OCI-LY7 (cell line): ENCODE data around the gene ADO. TPM values are rescaled to one million over a fixed set of nuclear protein-coding genes. Genes with fewer than 3 reads are reported as not detected.

ENCODE experiments used
- BruUV-seq: library from RNA; stranded (reverse); fragments of 400-500 nt; replicated peaks from 2 replicates; lab custom pipeline; 2021; lab: Mats Ljungman, UMichigan
- CTCF ChIA-PET: fragments of 300-600 bp; sonication (Branson Sonifier 250); formaldehyde crosslinking; loops from one replicate; lab custom pipeline; 2022; ENCODE audit warnings: antibody characterized with exemption; ENCODE audit not compliant: unreplicated experiment; lab: Charles Lee
- POLR2A ChIA-PET: fragments of 300-600 bp; sonication (Branson Sonifier 250); formaldehyde crosslinking; loops from one replicate; lab custom pipeline; 2022; ENCODE audit warnings: antibody characterized with exemption; lab: Charles Lee
- DNase-seq: peaks from one replicate; pipeline ENCODE4 v3.0.0-alpha.2; 2015; ENCODE audit warnings: low spot score
- H2AFZ ChIP-seq: fragments of 200-600 bp; sonication (generic), shearing (Covaris generic); 2 replicates; pipeline ENCODE4 v1.6.1; 2014; ENCODE audit warnings: mild to moderate bottlenecking, antibody characterized with exemption, low read length, moderate library complexity
- H3K27ac ChIP-seq: fragments of 200-600 bp; sonication (generic); 2 replicates; pipeline ENCODE4 v1.5.1; 2014; ENCODE audit warnings: mixed run types, low read depth, mild to moderate bottlenecking, moderate library complexity, low read length, inconsistent platforms; ENCODE audit not compliant: poor library complexity, severe bottlenecking
- H3K36me3 ChIP-seq: fragments of 200-600 bp; sonication (generic); 2 replicates; pipeline ENCODE4 v1.6.1; 2014; ENCODE audit warnings: mild to moderate bottlenecking, antibody characterized with exemption, low read length, moderate library complexity, mixed read lengths; ENCODE audit not compliant: insufficient read depth
- H3K4me1 ChIP-seq: fragments of 200-600 bp; sonication (generic); 2 replicates; pipeline ENCODE4 v1.5.1; 2014; ENCODE audit warnings: mild to moderate bottlenecking, low read length; ENCODE audit not compliant: insufficient read depth, poor library complexity, severe bottlenecking
- H3K4me2 ChIP-seq: fragments of 200-600 bp; sonication (generic); 2 replicates; pipeline ENCODE4 v1.6.1; 2014; ENCODE audit warnings: mild to moderate bottlenecking, low read length
- H3K4me3 ChIP-seq: fragments of 200-600 bp; sonication (generic); 2 replicates; pipeline ENCODE4 v1.5.1; 2014; ENCODE audit warnings: mild to moderate bottlenecking, low read depth, low read length; ENCODE audit not compliant: poor library complexity, severe bottlenecking
- H3K79me2 ChIP-seq: fragments of 200-600 bp; sonication (generic); 2 replicates; pipeline ENCODE4 v1.6.1; 2016; ENCODE audit warnings: low read depth, mild to moderate bottlenecking, low read length, moderate library complexity, mixed read lengths; ENCODE audit not compliant: insufficient read depth
- H3K9me2 ChIP-seq: fragments of 200-600 bp; sonication (generic); 2 replicates; pipeline ENCODE4 v1.6.1; 2016; ENCODE audit warnings: mild to moderate bottlenecking, low read length, mixed read lengths; ENCODE audit not compliant: insufficient read depth
- H3K9me3 ChIP-seq: fragments of 200-600 bp; sonication (generic); 2 replicates; pipeline ENCODE4 v1.6.1; 2014; ENCODE audit warnings: mild to moderate bottlenecking, mixed run types, low read length, mixed read lengths
- H4K20me1 ChIP-seq: fragments of 200-600 bp; sonication (generic); 2 replicates; pipeline ENCODE4 v1.6.1; 2014; ENCODE audit warnings: mild to moderate bottlenecking, antibody characterized with exemption, low read length, moderate library complexity, mixed read lengths; ENCODE audit not compliant: insufficient read depth
- CTCF ChIP-seq: fragments of 200-600 bp; sonication (generic); conservative IDR thresholded peaks from 2 replicates; pipeline ENCODE4 v1.5.1; 2014; ENCODE audit warnings: mild to moderate bottlenecking, antibody characterized with exemption, low read length, moderate library complexity, mixed read lengths
- EZH2phosphoT487 ChIP-seq: fragments of 200-600 bp; sonication (generic); IDR thresholded peaks from 2 replicates; pipeline ENCODE4 v1.6.1; 2018; ENCODE audit warnings: low read depth, borderline replicate concordance, mild to moderate bottlenecking, mixed run types, antibody characterized with exemption, low read length, moderate library complexity, mixed read lengths
- intact Hi-C: fragments of 100-400 bp; cut with micrococcal nuclease; formaldehyde crosslinking; loops from one replicate; pipeline ENCODE4 v1.10.0; 2022; ENCODE audit not compliant: unreplicated experiment
- total RNA-seq, 2 experiments: library from RNA; depleted of rRNA in 1 of 2; stranded (reverse); fragments of >200 nt in 1 of 2; shearing (Covaris generic) in 1 of 2; gene quantifications; 2 replicates each; pipeline ENCODE4 v1.2.3, GENCODE V29; 2014 to 2022

Gene ADO
- total RNA-seq, 2 experiments from 2014 or later, result 30.3 to 43.1 TPM

GRCh38 chr10:62803724-62804355 is 680 bp upstream of the ADO start:
- H3K27ac ChIP-seq, result peak overlapping the region; percentile 66
- peaks cover 35% of the 10 kb centered on the region for H3K36me3 ChIP-seq
- H3K79me2 ChIP-seq, result peaks cover 40% of the 10 kb centered on the region
- no peaks in the 10 kb centered on the region for H3K9me3 ChIP-seq
- TSS peak; percentile 81 for BruUV-seq
- no peaks in the 10 kb centered on the region for H3K9me2 ChIP-seq
- H4K20me1 ChIP-seq, result peaks cover 29% of the 10 kb centered on the region
- peak overlapping the region; percentile 73 for H3K4me2 ChIP-seq
- ChIA-PET POLR2A (interaction anchor here (0.8 to 6.9 kb wide), 16 partner anchors 9 to 841 kb away, joined by 3 to 54 read pairs (median 3); partner anchors contain the start of genes EGR2 and NRBF2), CTCF (interaction anchor here (0.6 to 1.1 kb wide), 3 partner anchors 12 to 167 kb away, joined by 3 to 5 read pairs (median 3); partner anchors contain the start of gene EGR2)
- peak overlapping the region; percentile 61 for H2AFZ ChIP-seq
- TF ChIP-seq EZH2phosphoT487, result no peak
- no peak for TF ChIP-seq CTCF
- peaks cover 39% of the 10 kb centered on the region for H3K4me1 ChIP-seq
- DNase-seq, result no peak
- intact Hi-C loops, result loop anchor here (1.0 to 10.0 kb wide), 3 partner anchors 151 to 461 kb away; no protein-coding TSS in a partner anchor
- peak overlapping the region; percentile 88 for H3K4me3 ChIP-seq

- Histone ChIP-seq H3K36me3 (peaks cover 49% of the 10 kb centered on the region), H3K27ac (peak overlapping the region; percentile 66), H3K4me1 (peaks cover 39% of the 10 kb centered on the region), H4K20me1 (peaks cover 32% of the 10 kb centered on the region), H3K4me3 (peak overlapping the region; percentile 88), H3K9me2 (no peaks in the 10 kb centered on the region), H2AFZ (peak overlapping the region; percentile 61; the same call in 1 of the 2 replicates), H3K9me3 (no peaks in the 10 kb centered on the region), H3K79me2 (peaks cover 50% of the 10 kb centered on the region), H3K4me2 (peak overlapping the region; percentile 73)
- no peak for TF ChIP-seq EZH2phosphoT487
- TF ChIP-seq CTCF, result no peak
- BruUV-seq, result no TSS peak
- ChIA-PET CTCF (interaction anchor here (0.6 to 1.0 kb wide), 4 partner anchors 11 to 211 kb away, joined by 3 to 6 read pairs (median 4); partner anchors contain the start of gene EGR2), POLR2A (interaction anchor here (0.9 to 6.9 kb wide), 9 partner anchors 11 to 178 kb away, joined by 3 to 54 read pairs (median 3); partner anchors contain the start of gene EGR2)
- peak; percentile 31 for DNase-seq
- intact Hi-C loops, result loop anchor here (1.0 to 10.0 kb wide), 4 partner anchors 169 to 459 kb away; partner anchors contain the start of gene NRBF2
Observed at GRCh38 chr10:62805231-62806099, 945 bp downstream of the ADO start.
